ENCODE data around the gene CD164.
"Not testable (repeated sequence)": the region's sequence is repeated elsewhere in the genome, so short reads cannot be mapped to it uniquely, and the experiment has no call there.

Gene CD164

DNA sequence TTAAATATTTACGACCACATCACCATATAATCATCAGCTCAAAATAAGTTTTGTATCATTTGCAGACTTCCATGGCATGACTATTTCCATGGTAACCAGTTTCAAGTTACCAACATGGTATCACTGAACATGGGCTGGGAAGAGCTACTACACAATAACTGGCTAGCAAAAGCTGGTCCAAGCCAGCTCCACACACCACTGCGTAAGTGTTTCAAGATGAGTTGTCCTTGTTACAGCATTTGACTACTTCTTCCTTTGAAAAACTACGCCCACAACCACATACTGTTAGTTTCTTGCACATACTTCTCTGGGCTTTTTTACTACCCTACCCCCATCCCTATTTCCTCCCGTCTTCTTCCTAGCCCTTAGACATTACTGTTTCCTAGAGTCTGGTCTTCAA is 8.5 kb downstream of the CD164 start:
- no peak for DNase-seq

DNA sequence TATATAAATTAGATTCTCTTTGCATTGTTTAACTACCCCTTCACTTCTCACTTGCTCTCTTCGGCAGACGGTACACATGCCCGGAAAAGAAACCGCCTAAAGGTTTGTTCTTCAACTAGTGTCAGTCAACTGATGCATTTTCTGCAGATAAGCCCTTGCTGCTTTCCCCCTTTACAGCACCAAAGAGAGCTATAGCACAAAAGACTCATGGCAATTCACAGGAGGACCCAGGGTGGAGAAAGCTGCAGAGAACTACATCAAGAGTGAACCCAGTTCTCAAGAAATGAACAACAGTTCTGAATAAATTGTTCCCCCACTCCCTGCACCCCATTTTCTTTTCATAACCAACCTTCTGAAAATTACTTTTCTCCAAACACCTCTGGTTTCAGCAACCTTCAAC is 8.9 kb downstream of the CD164 start:
- DNase-seq: no peak

DNA sequence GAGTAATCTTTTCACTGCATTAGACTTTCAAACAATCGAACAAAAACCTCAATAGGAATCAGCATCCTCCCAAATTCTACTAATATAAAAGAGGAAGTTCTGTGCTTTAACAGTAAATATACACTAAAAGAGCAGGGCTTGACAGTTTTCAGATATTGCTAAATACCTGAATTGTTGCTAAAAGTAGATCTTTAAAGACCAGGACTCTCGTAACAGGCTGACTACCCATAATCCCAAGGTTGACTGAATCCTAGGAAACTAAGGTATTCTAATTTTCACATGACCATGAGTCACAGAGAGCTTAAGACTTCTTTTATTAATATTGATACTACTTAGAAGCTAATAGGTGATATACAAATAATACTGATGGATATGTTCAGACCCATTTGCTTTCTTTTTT is 10.1 kb downstream of the CD164 start:
- DNase-seq: no peak

DNA sequence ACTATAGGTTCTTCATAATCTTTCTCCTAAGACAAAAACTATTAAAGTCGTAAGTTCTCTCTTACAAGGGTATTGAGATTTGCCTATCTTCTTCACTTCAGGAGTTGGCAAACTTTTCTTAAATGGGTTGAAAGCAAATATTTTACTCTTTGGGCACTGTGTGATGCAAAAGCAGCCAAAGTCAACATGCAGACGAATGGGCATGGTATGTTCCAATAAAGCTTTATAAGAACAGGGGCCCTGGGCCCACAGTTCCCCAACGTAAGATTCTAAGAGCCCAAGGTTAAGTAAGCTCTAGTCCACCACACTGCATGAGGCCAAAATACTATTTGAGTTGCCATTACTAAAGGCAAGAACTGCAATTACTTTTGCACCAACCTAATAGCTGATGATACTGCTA is 11.5 kb downstream of the CD164 start:
- no peak for DNase-seq

DNA sequence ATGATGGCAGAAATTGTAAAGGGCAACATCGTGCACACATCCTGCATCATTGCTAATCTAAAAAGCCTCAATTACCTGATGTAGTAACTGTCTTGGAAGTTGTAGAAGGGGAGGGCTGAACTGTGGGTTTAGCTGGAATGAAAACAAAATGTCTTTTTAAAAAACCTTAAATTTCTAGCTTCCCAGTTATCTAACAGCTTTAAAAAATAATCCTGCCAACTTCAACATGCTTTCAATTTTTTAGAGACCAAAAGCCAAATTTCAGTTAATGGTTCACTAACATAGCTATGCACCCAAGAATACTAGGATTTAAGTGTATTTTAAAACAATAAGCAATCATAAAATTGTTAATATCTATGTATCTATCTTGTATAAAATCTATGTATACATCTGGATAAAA is 11.9 kb downstream of the CD164 start:
- DNase-seq: no peak

DNA sequence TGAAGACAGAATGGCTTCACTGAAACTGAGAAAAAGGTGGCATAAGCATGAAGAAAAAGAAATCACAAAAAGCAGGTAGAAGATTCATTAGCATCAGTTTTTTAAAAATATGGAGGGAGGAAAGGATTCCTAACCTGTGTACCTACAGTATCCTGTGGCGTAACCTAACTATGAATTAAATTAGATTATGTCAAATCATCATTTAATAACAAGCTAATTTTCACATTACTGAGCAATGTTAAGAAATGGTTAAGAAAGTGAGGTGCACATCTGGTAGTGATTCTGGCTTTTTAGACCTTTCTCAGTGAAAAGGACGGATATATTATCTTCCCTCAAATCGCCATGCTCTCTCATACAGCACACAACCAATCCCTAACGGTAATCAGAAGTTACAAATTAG is 12.5 kb downstream of the CD164 start:
- no peak for DNase-seq

DNA sequence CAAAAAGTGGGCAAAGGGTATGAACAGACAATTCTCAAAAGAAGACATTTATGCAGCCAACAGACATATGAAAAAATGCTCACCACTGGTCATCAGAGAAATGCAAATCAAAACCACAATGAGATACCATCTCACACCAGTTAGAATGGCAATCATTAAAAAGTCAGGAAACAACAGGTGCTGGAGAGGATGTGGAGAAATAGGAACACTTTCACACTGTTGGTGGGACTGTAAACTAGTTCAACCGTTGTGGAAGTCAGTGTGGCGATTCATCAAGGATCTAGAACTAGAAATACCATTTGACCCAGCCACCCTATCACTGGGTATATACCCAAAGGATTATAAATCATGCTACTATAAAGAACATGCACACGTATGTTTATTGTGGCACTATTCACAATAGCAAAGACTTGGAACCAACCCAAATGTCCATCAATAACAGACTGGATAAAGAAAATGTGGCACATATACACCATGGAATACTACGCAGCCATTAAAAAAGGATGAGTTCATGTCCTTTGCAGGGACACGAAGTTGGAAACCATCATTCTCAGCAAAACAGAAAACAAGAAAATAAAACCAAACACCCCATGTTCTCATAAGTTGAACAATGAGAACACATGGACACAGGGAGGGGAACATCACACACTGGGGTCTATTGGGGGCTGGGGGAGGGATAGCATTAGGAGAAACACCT is 17.7 kb downstream of the CD164 start:
- DNase-seq: not testable (repeated sequence)

DNA sequence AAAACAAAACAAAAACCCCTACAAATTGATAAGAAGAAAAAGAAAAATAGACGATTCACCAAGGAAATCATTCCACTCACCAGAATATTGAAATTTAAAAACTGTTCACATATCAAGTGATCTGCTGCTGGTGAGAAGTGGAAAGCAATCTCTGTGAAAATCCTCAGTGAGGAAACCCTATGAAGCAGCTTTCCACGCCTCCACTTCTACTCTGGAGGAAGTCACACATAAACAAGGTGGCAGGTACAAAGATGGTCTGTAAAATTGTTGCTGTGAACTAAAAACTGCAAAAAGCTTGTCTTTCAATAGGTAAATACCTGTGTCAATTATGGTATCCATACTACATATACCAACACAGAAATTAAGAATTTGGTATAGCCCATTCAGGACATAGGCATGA is 18.5 kb downstream of the CD164 start:
- DNase-seq: no peak

DNA sequence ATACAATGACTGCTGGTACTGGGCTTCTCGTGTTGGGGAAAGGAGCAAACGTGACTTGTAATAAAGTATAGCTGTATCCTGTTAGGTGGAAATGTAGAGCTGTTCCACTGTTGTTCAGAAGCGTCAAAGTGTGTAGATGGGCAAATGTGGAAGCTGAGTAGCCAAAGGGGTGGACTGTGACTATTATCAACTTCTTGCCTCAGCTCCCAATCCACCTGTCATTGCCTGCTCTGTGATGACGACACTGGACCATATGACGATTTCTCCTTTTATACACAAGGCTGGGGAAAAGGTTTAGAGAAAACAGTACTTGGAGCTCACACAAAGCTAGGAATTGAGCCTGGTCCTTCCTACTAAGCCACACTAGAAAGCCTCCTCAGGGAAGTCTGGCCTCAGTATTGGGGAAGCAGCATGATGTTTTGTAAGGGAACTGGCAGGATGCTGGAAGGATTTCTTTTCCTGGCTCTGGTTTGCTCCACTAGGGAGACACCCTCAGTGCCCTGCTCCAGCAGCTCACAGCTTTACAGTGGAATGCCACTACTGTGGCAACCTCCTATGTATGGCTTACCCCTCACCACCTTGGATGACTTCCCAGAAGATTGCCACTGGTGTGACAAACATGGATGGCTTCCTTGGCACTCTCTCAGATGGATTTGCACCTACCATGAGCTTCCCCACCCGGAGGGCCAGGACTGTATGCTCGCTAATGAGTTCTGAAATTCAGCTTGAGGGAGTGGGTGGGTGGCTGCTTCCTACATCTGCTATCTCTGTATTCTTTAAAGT is 20.0 kb downstream of the CD164 start:
- no peak for DNase-seq

DNA sequence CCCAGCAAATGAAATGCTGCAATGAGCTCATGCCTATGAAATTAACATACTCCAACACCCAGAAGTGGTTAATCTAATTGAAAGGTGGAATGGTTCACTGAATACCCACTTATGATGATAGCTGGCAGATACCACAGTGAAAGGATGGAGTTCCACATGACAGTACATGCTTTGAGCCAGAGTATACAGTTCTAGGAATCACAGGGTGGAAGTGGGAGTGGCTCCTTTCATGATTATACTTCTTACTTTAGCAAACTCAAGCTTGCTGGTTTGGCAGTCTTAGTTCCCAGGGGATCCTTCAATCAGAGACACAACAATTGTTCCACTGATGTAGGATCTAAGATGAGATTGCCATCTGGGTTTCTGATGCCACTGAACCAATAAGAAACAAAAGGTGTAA is 21.5 kb downstream of the CD164 start:
- DNase-seq: no peak

DNA sequence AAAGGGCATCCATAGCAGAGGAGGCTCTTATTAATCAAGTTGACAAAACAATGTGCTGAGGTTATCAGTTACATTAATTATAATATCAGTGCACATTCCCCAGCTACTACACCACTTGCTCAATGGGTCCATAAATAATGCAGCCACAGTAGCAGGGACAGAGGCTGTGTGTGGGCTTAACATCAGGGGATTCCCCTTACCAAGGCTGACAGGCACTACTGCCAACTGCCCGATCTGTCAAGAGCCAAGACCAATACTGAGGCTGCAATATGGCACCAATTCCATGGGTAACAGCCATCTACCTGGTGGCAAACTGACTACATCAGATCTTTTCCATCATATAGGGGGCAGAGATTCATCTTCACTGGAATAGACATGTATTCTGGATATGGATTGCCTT is 22.0 kb downstream of the CD164 start:
- DNase-seq: no peak

DNA sequence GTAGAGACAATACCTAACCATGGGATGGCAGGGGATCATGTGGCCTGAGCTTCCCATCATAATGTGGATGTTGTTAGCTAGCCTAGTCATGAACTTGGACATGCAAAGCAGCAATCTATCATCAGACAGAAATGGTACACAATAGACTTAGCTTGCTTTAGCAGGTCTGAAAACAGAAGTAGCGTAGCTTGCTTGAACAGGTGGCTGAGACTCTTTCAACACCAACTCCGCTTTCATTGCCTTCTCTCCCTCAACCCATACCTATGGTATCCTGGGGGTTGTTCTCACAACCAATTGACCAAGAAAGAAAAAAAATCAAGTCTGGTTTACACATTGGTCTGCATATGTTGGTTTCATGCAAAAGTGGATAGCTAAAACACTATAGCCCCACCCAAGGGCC is 23.0 kb downstream of the CD164 start:
- DNase-seq: no peak

DNA sequence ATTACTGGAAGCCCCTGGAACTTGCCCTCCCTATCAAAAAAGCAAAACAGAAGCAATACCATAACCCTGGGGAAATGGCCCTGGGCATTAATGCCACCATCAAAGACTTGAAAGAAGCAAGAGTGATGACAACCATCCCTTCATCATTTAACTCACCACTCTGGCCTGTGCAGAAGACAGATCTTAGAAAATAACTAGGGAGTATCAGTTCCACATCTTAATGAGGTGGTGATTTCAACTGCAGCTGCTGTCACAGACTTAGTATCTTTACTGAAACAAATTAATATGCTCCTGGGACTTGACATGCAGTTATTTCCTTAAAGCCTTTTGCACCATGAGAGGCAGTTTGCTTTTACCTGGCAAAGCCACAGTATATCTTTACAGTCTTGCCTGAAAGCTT is 24.1 kb downstream of the CD164 start:
- DNase-seq: no peak

DNA sequence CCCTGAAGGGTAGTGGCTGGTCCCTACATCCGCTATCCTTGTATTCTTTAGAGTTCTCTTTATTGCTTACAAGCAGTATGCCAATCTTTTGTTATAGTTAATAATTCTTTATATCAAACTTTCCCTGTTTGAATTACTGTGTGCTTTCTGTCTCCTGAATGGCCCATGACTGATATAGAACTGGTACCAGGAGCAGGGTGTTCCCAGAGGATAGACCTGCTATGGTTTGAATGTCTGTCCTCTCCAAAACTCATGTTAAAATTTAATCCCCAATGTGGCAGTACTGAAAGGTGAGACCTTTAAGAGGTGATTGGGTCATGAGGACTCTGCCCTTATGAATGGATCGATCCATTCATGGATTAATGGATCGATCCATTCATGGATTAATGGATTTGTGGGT is 26.0 kb downstream of the CD164 start:
- no peak for DNase-seq

DNA sequence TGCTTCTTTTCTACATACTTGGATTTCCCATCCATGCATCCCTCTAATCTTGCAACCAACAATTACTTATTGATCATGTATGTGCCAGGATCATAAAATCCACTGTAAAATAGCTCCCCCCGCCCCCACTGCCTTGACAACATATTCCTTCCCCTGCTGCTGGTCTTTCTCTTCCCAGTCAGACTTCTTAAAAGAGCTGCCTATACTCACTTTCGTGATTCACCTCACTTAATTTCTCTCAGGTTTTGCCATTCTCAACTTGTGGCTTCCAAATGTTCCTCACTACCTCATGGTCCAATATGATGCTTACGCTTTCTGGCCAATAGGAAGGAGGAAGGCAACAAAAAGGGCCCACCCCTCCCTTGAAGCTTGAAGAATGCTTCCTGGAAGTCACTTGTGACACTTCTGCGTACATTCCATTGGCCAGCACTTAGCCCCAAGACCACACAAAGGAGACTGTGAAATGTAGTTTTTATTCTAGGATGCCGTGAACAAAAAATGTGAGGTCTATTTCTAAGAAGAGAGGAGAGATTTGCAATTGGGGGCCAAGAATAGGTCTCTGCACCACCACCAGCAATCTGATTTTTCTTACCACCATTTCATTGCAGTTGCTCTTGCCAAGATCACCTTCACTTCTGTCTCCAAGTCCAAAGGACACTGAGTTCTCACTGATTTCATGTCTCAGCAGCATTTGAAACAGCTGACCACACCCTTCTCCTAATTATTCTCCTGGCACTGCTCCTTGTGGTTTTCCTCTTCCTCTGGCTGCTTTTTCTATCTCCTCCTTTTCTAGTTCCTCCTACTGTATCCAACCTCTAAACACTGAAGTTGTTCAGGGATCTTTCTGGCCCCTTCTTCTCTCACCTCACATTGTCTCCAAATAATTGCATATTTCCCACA is 30.8 kb downstream of the CD164 start:
- DNase-seq: no peak

DNA sequence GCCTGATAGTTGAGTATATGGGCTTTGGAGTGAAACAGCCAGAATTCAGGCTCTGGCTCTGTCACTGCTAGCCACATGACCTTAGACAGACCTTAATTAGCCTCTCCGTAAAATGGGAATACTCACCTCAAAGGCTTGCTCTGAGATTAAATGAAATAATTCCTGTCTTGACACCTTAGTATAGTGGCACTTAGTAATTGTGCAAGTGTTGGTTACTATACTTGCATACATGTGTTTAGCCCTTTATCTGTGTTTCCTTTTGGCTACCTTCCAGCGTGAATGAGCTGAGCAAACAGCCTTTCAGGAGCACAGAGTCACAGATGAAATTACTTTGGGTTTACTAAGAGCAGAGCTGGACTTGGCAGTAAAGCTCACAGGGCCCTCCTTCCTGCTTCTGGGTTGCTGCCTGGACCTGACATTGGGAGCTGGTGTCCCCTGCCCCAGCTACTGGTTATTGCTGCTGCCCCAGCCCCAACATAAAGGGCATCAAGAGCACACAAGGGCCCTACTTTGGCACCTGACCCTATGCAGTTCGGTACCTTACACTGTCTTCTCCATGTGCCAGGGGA is 32.8 kb downstream of the CD164 start:
- DNase-seq: peak; percentile 65

DNA sequence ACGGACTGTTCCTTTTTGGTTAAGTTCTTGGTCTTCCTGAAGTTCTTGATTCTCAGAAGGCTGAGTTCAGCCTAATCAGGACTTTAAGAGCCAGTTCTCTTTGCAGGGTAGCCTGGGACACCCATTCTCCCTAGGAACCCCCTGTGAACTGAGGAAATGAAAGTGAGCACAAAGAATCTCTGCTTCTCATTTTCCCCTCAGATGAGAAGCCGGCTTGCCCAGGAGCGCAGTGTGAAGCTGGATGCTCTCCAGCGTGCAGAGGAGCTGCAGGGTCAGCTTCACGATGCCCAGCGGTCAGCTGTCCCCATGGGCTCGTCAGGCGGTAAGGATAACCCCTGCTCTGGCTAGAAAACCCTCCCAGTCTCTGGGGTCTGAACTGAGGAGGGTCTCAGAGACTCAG is 34.0 kb downstream of the CD164 start:
- DNase-seq: no peak

DNA sequence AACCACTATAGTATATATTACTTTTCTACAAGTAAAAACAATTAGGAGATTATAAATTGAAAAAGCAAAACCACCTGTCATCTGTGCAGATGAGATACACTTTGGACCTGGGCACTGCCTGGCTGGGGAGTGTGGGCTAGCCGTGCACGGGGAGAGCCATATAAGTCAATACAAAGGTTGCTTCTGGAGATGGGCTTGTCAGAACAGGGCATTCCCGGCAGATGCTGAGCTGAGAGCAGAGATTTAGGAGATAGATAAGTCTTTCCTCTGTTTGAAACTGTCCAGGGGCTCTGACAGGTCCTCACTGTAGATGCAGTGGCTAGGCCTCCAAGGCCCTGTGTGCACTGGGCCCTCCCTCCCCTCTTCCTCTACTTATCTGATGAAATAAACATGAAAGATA is 34.5 kb downstream of the CD164 start:
- DNase-seq: no peak

DNA sequence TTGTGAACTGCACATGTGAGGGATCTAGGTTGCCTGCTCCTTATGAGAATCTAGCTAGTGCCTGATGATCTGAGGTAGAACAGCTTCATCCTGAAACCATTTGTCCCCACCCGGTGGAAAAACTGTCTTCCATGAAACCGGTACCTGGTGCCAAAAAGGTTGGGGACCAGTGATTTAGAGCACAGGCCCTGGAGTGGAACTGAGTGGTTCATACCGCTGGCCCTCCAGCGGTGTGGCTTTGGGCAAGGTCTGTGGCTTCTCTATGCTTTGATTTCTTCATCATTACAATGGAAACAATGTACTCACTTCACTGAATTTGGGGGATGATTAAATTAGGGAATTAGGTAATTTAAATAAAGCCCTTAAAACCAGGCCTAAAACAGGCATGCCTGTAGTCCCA is 36.3 kb downstream of the CD164 start:
- DNase-seq: no peak

DNA sequence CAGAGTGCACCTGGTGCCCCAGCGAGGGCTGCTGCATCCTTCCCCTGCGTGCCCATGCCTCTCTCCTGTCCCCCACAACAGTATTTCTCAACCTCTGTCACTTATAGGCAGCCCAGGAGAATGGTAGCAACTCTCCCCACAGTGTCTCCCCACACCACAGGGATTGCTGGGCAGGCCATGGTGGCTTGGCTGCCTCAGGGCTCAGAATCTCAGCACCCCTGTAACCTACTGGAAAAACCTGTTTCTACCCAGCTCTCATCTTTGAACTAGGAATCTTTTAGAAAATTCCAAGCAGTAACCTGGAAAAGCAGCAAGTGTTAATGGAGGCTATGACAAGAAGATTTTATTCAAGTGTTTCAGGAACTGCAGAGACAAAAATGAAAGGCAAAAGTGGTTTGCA is 38.0 kb downstream of the CD164 start:
- no peak for DNase-seq

DNA sequence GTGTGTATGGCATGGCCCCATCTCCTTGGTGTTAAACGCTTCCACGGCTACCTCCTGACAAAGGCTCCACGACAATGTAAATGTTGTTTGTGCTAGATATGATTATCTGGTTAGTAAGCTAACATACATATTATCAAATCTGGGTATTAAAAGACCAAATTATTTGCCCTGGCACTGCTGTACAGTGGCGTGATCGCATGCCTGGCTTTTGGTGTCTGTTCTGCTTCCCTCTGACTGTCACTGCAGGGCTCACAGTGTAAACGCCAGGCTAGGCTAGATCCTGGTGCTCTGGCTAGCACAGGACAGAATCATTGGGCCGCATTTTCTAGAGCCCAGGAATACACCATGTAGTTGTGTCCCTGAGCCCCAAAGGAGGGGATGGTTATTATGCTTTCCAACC is 38.7 kb downstream of the CD164 start:
- DNase-seq: no peak

DNA sequence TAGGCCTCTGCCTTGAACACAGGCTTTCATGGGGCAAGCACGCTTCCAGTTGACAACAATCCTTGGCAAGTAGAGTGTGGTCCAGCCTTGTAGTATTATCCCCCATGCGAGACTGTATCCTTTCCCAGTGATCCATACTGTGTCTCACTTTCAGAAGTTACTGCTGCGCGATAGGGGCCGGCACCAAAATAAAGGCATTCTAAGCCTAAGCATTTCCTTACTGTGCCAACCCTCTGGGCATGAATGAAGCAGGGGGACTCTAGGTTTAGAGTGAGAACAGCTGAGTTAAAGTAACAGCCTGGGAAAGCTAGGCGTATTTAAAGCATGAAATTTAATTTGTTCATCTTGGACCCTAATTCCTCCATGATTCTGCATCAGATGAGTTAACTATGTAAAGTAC is 39.4 kb downstream of the CD164 start:
- DNase-seq: no peak

DNA sequence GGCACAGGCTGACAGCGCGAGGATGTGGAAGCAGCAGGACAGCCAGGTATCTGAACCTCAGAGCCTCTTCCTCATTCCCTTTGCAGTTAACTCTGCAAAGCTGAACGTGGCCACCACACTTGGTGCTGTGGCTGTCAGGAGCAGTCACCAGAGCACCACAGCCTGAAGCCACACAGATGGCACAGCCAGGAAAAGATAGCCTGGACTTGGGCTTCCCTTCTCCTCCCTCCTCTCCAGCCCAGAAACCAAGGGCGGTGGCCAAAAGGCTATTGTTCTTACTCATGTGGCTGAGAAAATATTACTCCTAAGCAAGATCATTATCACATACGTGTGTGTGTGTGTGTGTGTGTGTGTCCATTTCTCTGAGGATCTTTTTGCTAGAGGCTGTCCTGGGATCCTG is 39.8 kb downstream of the CD164 start:
- DNase-seq: no peak

DNA sequence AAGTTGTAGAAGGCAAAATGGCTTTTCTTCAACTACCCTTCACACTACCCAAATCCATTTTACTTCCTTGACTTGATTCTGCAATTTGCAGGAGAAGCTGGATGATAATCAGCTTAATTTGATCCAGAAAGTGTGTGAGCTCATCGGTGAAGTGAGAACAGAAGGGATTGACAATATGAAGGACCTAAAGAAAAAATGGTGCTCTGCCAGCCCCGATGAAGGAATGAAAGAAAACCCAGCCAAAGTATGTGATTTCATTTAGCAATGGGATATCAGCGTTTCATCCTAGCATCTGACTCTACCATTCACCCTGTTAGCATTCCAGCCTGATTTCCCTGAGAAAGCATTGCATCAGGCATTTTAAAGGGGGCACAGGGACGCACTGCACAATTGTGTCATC is 41.5 kb downstream of the CD164 start:
- DNase-seq: no peak
